HG02970 (cell line): Measurements from ENCODE around the gene GADD45B.
"Not testable (repeated sequence)": the region's sequence is repeated elsewhere in the genome, so short reads cannot be mapped to it uniquely, and the experiment has no call there.

Source experiments
- ATAC-seq: cut with Tn5 transposase; IDR thresholded peaks from one replicate; pipeline ENCODE4 v1.9.1; 2021; ENCODE audit warnings: mild to moderate bottlenecking, moderate library complexity, moderate number of reproducible peaks; ENCODE audit not compliant: unreplicated experiment, low FRiP score

The GADD45B gene

DNA sequence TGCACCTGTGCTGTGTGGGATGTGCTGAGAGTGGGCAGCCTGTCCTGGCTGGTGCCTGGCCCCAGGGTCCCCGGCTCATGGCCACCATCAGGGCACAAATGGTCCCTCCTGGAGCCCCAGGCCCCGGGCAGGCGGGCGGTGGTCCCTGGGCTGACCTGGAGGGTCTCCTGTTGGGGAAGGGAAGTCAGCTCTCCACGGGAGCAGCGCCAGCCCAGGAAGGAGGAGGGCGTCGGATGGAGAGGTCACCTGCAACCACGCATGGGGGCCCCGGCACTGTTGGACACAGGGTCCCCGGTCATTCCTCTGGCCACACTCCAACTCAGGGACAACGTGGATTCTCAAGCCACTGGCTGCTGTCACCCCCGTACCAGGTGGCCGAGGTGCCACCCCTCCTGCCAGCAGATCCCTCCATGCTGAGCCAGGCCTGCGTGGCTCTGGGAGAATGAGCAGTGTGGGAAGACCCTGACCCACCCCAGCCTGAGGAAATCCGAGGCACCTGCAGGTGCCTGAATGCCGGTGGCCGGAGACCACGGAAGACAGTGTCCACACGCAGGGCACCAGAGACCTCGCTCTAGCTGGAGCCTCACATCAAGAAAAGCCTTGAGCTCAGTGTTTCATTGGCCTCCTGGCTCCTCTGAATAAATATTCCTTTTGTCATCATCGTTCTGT, 32.7 kb upstream of the GADD45B start:
- no peak for ATAC-seq

DNA sequence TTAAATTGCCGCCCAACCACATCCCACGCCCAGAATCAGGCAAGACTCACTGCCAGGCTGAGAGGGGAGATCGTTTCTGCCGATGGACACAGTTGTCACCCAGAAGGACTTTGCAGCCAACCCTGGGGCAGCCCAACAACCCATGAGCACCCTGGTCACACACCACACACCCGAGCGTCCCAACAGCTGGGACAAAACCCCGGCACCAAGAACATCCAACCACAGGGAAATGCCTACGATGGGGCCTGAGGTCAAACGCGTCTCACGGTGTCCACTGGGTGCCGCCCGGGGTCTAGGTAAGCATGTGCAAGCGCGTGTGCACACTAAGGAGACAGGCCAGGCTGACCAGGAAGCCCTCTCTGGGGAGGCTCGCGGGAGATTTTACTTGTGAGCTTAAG, 32.1 kb upstream of the GADD45B start:
- ATAC-seq, result no peak

DNA sequence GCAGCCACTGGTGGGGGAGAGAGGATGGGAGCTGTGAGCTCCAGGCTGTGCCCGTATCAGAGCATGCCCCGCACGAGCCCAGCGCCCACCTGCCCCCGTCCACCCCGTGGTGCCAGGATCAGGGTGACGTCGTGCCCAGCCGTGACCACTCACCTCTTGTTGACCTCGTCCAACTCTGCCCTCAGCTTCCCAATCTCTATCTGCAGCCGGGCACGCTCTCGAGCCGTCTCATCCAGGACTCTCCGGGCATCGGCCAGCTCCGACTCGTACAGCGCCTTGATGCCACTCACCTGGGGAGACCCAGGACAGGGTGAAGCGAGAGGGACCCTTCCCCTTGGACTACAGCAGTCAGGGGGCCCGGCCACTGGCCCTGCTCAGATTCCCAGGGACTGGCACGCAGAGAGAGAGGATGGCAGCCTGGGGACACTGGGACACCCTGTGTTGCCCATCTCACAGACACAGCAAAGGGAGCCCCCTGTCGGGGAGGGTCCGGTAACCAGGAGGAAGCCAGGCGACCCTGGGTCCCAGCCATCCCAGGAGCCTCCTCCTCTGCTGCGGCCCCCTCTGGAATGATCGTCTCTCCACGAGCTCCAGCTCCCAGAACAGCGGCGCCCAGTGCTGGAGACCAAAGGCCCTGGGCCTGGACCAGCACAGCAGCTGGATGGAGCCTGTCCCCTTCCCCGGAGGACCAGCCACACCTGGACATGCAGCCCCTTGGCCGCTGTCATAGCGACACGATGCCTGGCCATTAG, 31.5 kb upstream of the GADD45B start:
- ATAC-seq, result no peak

DNA sequence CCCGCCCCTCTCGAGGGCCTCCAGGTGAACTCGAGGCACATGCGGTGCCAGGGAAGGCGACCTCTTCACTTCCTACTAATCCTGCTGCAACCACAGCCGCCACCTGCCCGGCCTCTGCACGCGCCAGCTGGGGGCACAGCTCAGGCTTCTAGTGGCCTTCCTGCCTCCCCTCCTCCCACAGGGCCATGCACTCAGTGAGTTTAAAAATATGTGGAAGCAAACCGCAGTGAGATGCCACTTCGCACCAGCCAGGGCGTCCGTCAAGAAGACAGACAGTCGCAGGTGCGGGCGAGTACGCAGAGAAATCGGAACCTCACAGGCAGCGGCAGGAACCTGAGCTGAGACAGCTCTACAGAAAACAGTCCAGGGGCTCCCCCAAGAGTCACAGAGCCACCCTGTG, 29.5 kb upstream of the GADD45B start:
- ATAC-seq, result no peak

DNA sequence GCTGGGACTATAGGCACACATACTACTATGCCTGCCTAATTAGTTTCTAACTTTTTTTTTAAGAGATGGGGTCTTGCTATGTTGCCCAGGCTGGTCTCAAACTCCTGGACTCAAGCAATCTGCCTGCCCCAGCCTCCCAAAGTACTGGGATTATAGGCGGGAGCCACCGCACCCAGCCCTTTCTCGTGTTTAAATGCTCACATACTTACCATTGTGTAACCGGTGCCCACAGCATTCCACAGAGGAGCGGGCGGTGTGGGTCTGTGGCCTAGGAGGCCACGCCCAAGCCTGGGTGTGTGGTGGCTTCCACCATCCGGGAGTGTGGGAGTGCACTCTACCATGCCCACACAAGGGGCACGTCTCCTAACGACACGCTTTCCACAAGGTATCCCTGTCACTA, 26.9 kb upstream of the GADD45B start:
- no peak for ATAC-seq

DNA sequence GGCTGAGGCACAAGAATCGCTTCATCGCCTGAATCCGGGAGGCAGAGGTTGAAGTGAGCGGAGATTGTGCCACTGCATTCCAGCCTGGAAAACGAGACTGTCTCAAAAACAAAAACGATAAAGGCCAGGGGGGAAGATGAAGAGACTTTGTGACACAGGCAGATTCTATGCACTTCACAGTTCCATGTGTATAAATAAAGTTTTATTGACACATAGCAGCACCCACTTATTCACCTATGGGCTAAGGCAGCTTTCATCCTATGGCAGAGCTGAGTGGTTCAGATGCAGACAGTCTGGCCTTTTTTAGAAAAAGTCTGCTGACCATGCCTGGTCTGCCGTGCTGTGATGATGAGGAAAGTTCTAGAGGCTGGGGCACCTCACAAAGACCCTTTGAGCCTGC, 24.8 kb upstream of the GADD45B start:
- ATAC-seq, result no peak

DNA sequence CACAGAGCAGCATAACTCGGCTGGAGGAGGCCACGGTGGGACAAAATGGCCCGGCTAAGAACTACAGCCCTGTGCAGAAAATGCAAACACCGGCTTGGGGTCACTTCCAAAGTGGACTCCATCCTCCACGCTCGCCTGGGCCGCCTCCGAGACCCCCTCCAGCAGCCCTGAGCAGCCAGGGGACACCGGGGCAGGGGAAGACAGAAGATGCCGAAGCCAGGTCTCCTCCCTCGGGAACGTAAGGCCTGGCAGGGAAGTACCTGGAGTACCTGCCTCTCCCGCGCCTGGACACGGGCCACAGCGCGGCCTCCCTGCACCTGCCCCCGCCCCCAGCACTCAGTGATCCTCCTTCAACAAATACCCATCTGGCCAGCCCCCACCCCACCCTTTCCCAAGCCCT, 24.2 kb upstream of the GADD45B start:
- ATAC-seq, result no peak

DNA sequence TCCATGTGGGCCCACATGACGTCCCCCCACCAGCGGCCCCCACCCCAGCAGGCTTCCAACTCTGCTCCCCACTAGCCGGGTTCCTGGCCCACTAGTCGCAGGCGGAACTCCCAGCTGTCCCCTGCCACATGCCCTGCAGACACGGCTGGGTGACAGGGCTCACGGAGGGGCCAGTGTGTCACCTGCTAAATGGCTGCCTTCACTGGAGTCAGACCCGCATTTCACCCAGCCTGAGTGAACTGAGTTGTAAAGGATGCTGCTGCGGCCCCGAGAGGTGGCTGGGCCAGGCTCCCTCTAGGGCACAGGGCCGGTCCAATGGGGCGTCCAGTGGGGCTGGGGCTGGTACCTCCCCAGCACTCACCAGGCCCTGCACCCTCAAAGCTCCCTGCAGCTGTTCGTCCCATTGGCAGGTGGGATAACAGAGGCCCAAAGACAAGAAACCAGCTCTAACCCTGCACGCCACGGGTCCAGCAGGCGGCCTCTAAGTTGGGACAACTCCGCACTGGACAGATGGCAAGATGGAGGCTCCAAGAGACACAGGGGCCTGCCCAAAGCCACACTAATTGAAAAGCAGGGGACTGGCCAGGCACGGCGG, 22.4 kb upstream of the GADD45B start:
- ATAC-seq, result no peak

DNA sequence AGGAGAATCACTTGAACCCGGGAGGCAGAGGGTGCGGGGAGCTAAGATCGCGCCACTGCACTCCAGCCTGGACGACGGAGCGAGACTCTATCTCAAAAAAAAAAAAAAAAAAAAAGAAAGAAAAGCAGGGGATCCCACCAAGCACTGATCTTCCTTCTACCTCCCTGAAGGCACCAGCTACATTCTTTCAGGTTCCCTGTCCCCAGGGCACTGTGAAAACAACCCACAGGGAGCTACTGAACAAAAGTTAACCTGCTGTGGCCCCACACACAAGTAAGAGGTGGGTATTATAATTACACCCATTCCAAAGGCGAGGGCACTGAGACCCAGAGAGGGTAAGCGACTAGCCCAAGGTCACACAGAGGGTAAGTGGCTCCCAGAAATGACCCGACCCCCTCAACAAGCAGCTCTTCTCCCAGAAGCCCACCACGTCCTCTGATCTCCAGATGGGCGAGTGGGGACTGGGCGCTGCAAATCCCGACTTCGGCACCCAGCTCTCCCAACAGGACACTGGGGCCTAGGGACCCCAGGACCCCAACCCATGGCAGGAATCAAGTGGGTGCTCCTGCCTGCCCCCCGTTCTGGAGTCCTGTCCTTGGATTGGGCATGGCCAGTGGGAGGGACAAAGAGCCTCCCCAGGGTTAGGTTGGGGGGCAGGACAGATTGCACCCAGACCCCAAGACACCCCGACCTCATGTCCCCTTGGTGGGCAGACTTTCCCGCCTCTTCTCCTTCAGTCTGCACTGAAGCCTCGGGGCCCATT, 21.5 kb upstream of the GADD45B start:
- no peak for ATAC-seq

DNA sequence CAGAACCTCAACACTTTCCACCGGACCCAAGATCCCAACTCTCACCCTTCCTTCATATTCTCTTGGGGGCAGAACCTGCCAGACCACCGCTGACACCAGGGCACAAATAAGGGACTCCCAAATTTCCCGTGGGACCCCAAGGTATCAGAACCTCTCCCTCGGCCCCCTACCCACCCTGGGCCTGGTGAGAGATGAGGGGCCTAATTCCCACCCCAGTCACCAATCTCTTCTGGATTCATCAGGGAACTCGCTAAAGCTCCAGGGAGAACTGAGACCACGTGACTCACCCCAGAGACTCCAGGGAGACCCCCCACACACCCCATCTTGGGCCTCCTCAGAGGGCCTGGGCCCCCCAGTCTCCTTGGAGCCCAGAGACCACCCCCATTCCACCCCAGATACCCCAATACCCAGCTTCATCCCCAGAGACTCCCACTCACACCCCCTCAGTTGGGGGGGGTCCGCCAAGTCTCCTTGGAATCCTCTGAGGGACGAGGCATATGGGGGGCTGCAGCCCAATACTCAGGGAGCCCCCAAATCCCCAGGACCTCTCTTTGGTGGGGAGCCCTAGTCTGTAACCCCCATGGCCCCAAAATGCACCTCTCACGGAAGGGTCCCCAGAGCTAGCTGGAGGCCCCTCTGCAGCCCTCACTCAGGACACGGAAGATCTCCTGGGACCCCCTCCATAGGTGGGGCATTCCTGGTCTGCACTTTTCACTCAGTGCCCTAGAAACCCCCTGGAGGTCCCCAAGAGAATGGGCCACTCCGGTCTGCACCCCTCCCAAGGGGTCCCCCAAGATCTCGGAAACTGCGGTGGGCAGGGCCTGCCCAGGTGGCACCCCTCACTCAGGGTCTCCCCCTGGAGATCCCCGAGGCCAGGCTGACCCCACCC, 20.7 kb upstream of the GADD45B start:
- no peak for ATAC-seq

DNA sequence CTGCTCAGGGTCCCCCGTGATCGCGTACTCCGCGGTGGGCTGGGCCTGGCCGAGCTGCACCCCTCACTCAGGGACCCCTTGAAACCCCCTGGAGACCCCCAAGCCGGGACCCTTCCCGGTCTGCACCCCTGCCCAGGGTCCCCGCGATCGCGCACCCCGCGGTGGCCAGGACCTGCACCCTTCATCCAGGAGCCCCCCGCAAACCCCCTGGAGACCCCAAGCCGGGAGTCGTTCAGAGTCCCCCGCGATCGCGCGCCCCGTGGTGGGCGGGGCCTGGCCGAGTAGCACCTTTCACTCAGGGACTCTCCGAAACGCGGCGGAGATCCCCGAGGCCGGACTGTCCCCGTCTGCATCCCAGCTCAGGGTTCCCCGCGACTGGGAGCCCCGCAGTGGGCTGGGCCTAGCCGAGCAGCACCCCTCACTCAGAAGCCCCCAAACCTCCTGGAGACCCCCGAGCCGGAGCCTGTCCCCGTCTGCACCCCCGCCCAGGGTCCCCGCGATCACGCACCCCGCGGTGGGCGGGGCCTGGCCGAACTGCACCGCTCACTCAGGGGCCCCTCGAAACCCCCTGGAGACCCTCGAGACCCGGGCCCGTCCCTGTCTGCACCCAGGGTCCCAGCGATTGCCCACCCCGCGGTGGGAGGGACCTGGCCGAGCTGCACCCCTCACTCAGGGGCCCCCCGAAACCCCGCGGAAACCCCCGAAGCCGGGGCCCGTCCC, 19.9 kb upstream of the GADD45B start:
- ATAC-seq, result peak; percentile 27

DNA sequence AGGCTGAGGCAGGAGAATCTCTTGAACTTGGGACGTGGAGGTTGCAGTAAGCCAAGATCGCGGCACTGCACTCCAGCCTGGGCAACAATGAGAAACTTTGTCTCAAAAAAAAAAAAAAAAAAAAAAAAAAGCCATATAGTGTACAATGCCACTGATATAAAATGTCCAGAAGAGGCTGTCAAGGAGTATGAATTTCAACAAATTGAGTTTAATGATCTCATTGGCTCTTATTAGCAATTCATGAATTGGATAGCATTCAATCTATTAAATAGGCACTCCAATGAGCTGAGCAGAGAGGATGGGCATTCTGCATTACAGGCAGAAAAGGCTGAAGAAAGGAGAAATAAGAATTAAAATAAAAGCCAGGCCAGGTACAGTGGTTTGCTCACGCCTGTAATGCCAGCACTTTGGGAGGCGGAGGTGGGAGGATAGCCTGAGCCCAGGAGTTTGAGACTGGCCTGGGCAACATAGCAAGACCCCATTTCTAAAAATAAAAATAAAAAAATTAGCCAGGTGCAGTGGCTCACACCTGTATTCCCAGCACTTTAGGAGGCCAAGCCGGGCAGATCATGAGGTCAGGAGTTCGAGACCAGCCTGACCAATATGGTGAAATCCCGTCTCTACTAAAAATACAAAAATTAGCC, 18.4 kb upstream of the GADD45B start:
- no peak for ATAC-seq

DNA sequence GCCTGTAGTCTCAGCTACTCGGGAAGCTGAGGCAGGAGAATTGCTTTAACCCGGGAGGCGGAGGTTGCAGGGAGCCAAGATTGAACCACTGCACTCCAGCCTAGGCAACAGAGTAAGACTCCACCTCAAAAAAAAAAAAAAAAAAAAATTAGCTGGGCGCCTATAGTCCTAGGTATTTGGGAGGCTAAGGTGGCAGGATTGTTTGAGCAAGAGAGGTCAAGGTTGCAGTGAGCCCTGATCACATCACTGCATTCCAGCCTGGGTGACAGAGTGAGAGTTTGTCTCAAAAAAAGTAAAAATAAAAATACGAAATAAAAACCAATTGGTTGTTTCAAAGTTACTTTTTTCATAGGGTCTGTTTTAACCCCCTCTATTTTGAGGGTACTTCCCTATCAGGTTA, 17.9 kb upstream of the GADD45B start:
- no peak for ATAC-seq

DNA sequence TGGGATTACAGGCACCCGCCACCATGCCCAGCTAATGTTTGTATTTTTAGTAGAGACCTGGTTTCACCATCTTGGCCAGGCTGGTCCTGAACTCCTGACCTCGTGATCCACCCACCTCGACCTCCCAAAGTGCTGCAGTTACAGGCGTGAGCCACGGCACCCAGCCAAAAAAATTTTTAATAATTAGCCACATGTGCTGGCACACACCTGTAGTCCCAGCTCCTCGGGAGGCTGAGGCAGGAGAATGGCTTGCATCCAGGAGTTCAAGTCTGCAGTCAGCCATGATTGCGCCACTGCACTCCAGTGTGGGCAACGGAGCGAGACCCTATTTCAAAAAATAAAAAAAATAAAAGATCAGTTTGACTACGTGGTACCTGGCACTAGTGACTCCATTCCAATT, 17.2 kb upstream of the GADD45B start:
- ATAC-seq, result not testable (repeated sequence)

DNA sequence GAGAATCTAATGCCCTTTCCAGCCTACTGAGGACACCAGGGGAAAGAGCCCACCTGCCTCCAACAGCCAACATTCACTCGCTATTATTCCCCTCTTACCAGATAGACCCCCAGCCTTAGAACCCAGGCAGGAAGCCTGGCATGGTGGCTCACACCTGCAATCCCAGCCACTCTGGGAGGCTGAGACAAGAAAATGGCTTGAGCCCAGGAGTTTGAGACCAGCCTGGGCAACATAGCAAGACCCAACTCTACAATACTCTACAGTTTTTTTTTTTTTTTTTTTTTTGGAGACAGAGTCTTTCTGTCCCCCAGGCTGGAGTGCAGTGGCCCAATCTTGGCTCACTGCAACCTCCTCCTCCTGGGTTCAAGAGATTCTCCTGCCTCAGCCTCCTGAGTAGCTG, 15.7 kb upstream of the GADD45B start:
- ATAC-seq, result no peak

DNA sequence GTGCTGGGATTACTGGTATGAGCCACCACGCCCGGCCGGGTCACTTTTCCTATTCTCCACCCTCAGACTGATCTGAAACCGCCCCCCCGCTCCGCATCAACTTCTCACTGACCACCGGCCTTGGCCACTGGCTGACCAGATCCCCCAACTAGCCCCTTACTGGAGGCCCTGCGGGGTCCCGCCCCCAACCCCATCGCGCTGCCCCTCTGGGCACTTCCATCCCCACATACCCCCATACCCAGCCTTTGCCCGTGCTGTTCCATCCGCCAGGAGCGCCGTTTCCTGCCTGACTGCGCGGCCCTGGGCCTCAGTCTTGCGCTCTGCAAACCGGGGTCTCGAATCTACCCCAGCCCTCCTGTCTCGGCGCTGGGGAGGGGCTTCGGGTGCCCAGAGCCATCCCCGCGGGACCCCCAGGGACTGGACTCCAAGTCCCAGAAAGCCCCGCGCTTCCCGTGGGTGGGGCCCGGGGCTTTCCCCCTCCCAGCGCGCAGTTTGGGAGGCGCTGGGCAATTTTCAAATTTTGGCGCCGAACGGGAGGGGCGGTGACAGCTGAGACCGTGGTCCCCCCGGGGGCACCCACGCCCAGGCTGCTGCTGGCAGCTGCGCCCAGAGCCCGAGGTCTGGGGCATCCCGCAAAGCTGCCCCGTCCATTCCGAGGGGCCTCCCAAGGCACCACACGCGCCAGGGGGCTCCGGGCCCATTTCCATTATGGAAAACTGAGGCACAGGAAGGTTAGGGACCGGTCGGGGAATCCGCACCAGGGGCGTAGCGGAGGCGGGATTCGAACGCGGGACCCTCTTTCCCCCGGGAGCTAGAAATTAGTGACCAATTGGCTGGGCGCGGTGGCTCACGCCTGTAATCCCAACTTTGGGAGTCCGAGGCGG, 13.9 kb upstream of the GADD45B start:
- no peak for ATAC-seq

DNA sequence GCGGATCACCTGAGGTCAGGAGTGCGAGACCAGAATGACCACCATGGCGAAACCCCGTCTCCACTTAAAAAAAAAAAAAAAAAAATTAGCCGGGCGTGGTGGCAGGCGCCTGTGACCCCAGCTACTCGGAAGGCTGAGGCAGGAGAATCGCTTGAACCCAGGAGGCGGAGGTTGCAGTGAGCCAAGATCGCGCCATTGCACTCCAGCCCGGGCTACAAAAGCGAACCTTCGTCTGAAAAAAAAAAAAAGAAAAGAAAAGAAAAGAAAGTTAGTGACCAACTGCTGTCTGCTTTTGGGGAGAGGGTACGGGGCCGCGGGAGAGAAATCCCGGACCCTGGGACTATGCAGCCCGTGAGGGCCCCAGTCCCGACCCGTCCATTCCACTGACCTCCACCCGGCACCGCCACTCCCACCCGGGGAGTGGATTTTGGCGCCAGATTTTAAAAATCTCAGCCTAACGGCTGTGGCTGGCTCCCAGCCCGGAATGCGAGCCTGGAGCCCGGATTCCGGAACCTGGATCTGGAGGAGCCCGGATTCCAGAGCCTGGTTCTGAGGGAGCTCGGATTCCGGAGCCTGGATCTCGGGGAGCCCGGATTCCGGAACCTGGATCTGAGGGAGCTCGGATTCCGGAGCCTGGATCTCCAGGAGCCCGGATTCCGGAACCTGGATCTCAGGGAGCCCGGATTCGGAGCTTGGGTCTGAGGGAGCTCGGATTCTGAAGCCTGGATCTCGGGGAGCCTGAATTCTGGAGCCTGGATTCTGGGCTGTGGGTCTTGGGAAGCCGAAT, 13.1 kb upstream of the GADD45B start:
- no peak for ATAC-seq
